Gastrocnemius medialis (tissue), 4 donors: ENCODE measurements around the gene STX7.

Experiments
- CTCF ChIP-seq, 5 experiments: fragments of 450-650 bp in 3 of 5; fragments of 200-600 bp in 2 of 5; sonication (generic) in 2 of 5; IDR thresholded peaks in 4 of 5; conservative IDR thresholded peaks in 1 of 5; 1 replicate in 4 of 5; 2 replicates in 1 of 5; pipeline ENCODE4 v1.5.1; 2016 to 2019; ENCODE audit warnings: antibody characterized with exemption in 5 of 5, mild to moderate bottlenecking in 3 of 5, moderate library complexity in 3 of 5
- POLR2A ChIP-seq, 2 donors: fragments of 450-650 bp; IDR thresholded peaks; one replicate each; pipeline ENCODE4 v1.6.1; 2017; ENCODE audit warnings: antibody characterized with exemption in 2 of 2, mild to moderate bottlenecking in 2 of 2, moderate library complexity in 2 of 2

GRCh38 chr6:132506461-132506860 lies 6.5 kb downstream of the STX7 start:
- no peak for TF ChIP-seq POLR2A (IDR thresholded peaks at IDR 0.05)
- no peak for TF ChIP-seq CTCF (IDR thresholded peaks at IDR 0.05 in 4 of 5, conservative IDR thresholded peaks at IDR 0.05 in 1 of 5)
